Naive thymus-derived CD4-positive, alpha-beta T cell (primary cell): ENCODE results near the gene DAGLA. TPM values are rescaled to one million over a fixed set of nuclear protein-coding genes. Genes with fewer than 3 reads are reported as not detected.
A peak's percentile ranks its signal among the peaks of the same experiment; 100 is the strongest.

Experiments used
- ATAC-seq: fragments of 150-1000 bp; cut with Tn5 transposase; 2 replicates; pipeline ENCODE4 v1.10.0; 2021; ENCODE audit warnings: mild to moderate bottlenecking, moderate library complexity
- CTCF ChIA-PET: fragments of 350-600 bp; sonication (Branson Sonifier 250); formaldehyde crosslinking; loops from one replicate; lab custom pipeline; 2021; ENCODE audit warnings: antibody characterized with exemption; lab: Charles Lee
- POLR2A ChIA-PET: fragments of 350-600 bp; sonication (Branson Sonifier 250); formaldehyde crosslinking; loops from one replicate; lab custom pipeline; 2021; ENCODE audit warnings: antibody characterized with exemption, inconsistent platforms; lab: Charles Lee
- DNase-seq, 9 donors: peaks; one replicate each; pipeline versions ENCODE4 v3.0.0 to v3.0.0-alpha.2; 2020 to 2022; ENCODE audit warnings: mixed read lengths in 1 of 9
- H3K27ac ChIP-seq: one replicate; pipeline ENCODE4 v1.7.0; 2013; ENCODE audit warnings: mild to moderate bottlenecking, low read depth, low read length, moderate library complexity
- H3K27me3 ChIP-seq, 2 donors: one replicate each; pipeline ENCODE4 v1.7.0; 2013; ENCODE audit warnings: low read length in 2 of 2, mild to moderate bottlenecking in 2 of 2, moderate library complexity in 2 of 2; ENCODE audit not compliant: control insufficient read depth in 2 of 2, insufficient read depth in 2 of 2
- H3K36me3 ChIP-seq, 3 experiments: 1 replicate in 2 of 3; 2 replicates in 1 of 3; pipeline ENCODE4 v1.7.0; 2013; ENCODE audit warnings: low read length in 3 of 3, mild to moderate bottlenecking in 3 of 3, moderate library complexity in 1 of 3; ENCODE audit not compliant: insufficient read depth in 3 of 3, control insufficient read depth in 2 of 3
- H3K4me1 ChIP-seq, 2 donors: one replicate each; pipeline ENCODE4 v1.7.0; 2013; ENCODE audit warnings: low read length in 2 of 2, mild to moderate bottlenecking in 2 of 2, moderate library complexity in 1 of 2; ENCODE audit not compliant: control insufficient read depth in 2 of 2, insufficient read depth in 2 of 2
- H3K4me3 ChIP-seq: 2 replicates; pipeline ENCODE4 v1.7.0; 2013; ENCODE audit warnings: mild to moderate bottlenecking, low read length
- H3K9me3 ChIP-seq, 3 experiments: 1 replicate in 2 of 3; 2 replicates in 1 of 3; pipeline ENCODE4 v1.7.0; 2013; ENCODE audit warnings: low read length in 3 of 3; ENCODE audit not compliant: control insufficient read depth in 2 of 3
- H3K27ac Mint-ChIP-seq, 9 donors: one replicate each; pipeline ENCODE4 v1.8.0; 2020 to 2022; ENCODE audit warnings: mixed read lengths in 9 of 9, mild to moderate bottlenecking in 8 of 9, moderate library complexity in 5 of 9, inconsistent platforms in 2 of 9
- H3K27me3 Mint-ChIP-seq, 5 donors: one replicate each; pipeline ENCODE4 v1.8.0; 2021 to 2022; ENCODE audit warnings: mixed read lengths in 5 of 5, mild to moderate bottlenecking in 1 of 5
- H3K36me3 Mint-ChIP-seq, 5 donors: one replicate each; pipeline ENCODE4 v1.8.0; 2020 to 2022; ENCODE audit warnings: mixed read lengths in 5 of 5, mild to moderate bottlenecking in 3 of 5, inconsistent platforms in 1 of 5
- H3K4me1 Mint-ChIP-seq, 7 donors: one replicate each; pipeline ENCODE4 v1.8.0; 2020 to 2022; ENCODE audit warnings: mixed read lengths in 7 of 7, mild to moderate bottlenecking in 3 of 7, inconsistent platforms in 1 of 7
- H3K4me3 Mint-ChIP-seq, 10 donors: one replicate each; pipeline ENCODE4 v1.8.0; 2020 to 2022; ENCODE audit warnings: mild to moderate bottlenecking in 10 of 10, mixed read lengths in 10 of 10, moderate library complexity in 6 of 10, inconsistent platforms in 2 of 10
- H3K9me3 Mint-ChIP-seq, 11 donors: one replicate each; pipeline ENCODE4 v1.8.0; 2020 to 2022; ENCODE audit warnings: mixed read lengths in 11 of 11, mild to moderate bottlenecking in 4 of 11, inconsistent platforms in 1 of 11, moderate library complexity in 1 of 11
- intact Hi-C, 2 donors: fragments of 100-400 bp; cut with micrococcal nuclease; formaldehyde crosslinking; loops; one replicate each; pipeline ENCODE4 v1.15.1; 2023
- polyA plus RNA-seq, 2 donors: library from polyadenylated mRNA; unstranded; fragments of 300-500 nt; fragmentation: Illumina TruSeq; gene quantifications; one replicate each; pipeline ENCODE4 v1.2.3, GENCODE V29; 2021
- total RNA-seq, 6 experiments: library from RNA in 5 of 6; stranded (reverse) in 5 of 6; gene quantifications; 1 replicate in 5 of 6; 2 replicates in 1 of 6; pipeline ENCODE4 v1.2.3 and lab custom pipeline; 2021 to 2026

The DAGLA gene
- total and polyA plus RNA-seq, 7 experiments from 2014 or later, result 0.15 to 2.1 (median 0.26) TPM

- no peak for DNase-seq
- no peaks in the 10 kb centered on the region for H3K9me3 ChIP-seq
- ATAC-seq, result no peak
- no peaks in the 10 kb centered on the region for H3K4me1 ChIP-seq
- H3K27ac Mint-ChIP-seq, result no peak overlapping the region
- CTCF ChIA-PET, result interaction anchor here (0.8 to 3.5 kb wide), 2 partner anchors 8 to 163 kb away, joined by 3 to 17 read pairs; no protein-coding TSS in a partner anchor
- H3K4me3 Mint-ChIP-seq, result no peak overlapping the region
- peaks cover 0 to 7% (median 3%) of the 10 kb centered on the region in 5 donors for H3K27me3 Mint-ChIP-seq
- intact Hi-C loops, result no loop called here
- H3K4me3 ChIP-seq, result no peak overlapping the region
- POLR2A ChIA-PET, result no interaction called here
- no peaks in the 10 kb centered on the region for H3K36me3 ChIP-seq
- H3K9me3 Mint-ChIP-seq, result no peaks in the 10 kb centered on the region
- H3K27me3 ChIP-seq, result no peaks in the 10 kb centered on the region
- H3K36me3 Mint-ChIP-seq, result no peaks in the 10 kb centered on the region
- H3K27ac ChIP-seq, result no peak overlapping the region
- no peaks in the 10 kb centered on the region for H3K4me1 Mint-ChIP-seq
Measured at GRCh38 chr11:61639816-61640443, 40.3 kb upstream of the DAGLA start.

GRCh38 chr11:61642162-61642561 lies 38.0 kb upstream of the DAGLA start:
- no peak overlapping the region for H3K27ac Mint-ChIP-seq
- no peaks in the 10 kb centered on the region for H3K9me3 Mint-ChIP-seq
- Histone ChIP-seq H3K4me1 (no peaks in the 10 kb centered on the region), H3K27me3 (no peaks in the 10 kb centered on the region), H3K9me3 (no peaks in the 10 kb centered on the region), H3K36me3 (no peaks in the 10 kb centered on the region), H3K27ac (no peak overlapping the region), H3K4me3 (no peak overlapping the region)
- ATAC-seq (no peak), DNase-seq (no peak)
- H3K4me3 Mint-ChIP-seq, result no peak overlapping the region
- CTCF ChIA-PET, result no interaction called here
- no peaks in the 10 kb centered on the region for H3K36me3 Mint-ChIP-seq
- peaks cover 0 to 7% (median 3%) of the 10 kb centered on the region in 5 donors for H3K27me3 Mint-ChIP-seq
- POLR2A ChIA-PET, result no interaction called here
- no peaks in the 10 kb centered on the region for H3K4me1 Mint-ChIP-seq
- intact Hi-C loops, result no loop called here

DNA sequence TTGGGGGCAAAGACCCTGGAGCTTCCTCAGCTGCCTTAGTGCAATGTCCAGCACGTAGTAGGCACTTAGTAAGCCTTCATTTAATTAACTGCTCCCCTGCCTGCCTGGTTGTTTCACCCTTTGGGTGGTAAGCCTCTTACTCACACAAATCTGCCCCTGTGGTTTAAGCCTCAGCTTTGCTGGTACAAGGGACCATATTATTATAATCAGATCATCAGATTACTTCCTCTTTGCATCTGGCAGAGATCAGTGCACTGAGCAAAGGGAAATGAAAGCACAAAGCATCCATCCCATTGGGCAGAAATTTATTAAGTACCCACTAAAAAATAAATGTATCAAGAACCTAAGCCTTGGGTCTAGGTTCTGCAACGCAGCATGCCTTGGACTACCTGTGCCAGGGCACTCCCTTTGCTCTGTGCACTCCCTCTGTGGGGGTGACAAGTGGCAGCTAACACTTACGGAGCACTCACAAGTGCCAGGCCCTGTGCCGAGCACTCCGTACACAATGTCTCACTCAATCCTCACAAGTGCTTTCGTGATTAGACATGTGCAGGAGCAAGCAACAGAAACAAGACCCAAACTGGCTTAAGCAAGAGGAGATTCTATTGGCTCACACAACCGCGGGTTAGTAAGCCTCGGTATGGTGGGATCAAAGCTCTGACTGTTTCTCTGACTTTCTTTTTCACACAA lies 34.9 kb upstream of the DAGLA start:
- H3K36me3 Mint-ChIP-seq, result no peaks in the 10 kb centered on the region
- no peaks in the 10 kb centered on the region for H3K4me1 Mint-ChIP-seq
- Histone ChIP-seq H3K9me3 (no peaks in the 10 kb centered on the region), H3K27me3 (no peaks in the 10 kb centered on the region), H3K36me3 (no peaks in the 10 kb centered on the region), H3K27ac (no peak overlapping the region), H3K4me3 (no peak overlapping the region), H3K4me1 (no peaks in the 10 kb centered on the region)
- intact Hi-C loops, result no loop called here
- CTCF ChIA-PET, result interaction anchor here (0.6 kb wide), 1 partner anchor 40 kb away, joined by 4 read pairs; no protein-coding TSS in a partner anchor
- no peaks in the 10 kb centered on the region for H3K9me3 Mint-ChIP-seq
- ATAC-seq (peak; percentile 45), DNase-seq (no peak)
- H3K27me3 Mint-ChIP-seq, result peaks cover 0 to 7% (median 0%) of the 10 kb centered on the region in 5 donors
- POLR2A ChIA-PET, result no interaction called here
- no peak overlapping the region for H3K27ac Mint-ChIP-seq
- H3K4me3 Mint-ChIP-seq, result no peak overlapping the region

DNA sequence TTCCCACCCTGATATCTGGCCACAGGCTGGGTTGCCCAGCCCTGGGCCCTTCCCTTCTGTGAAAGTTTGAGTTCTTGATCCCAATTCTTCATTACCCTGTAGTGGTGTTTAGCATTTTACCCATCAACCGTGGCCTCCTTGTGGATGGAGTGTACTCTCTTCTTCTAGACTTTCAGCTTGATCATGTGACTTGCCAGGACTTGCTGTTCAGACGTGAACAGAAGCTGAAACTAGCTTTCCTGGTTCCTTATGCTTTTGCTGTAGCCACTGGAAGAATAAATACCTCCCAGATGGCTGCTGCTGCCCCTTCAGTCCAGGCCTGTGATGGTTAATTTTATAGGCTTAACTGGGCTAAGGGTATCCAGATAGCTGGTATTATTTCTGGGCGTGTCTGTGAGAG lies 32.7 kb upstream of the DAGLA start:
- Mint-ChIP-seq H3K4me3 (no peak overlapping the region), H3K36me3 (no peaks in the 10 kb centered on the region), H3K27me3 (peaks cover 3 to 10% (median 7%) of the 10 kb centered on the region in 5 donors), H3K27ac (no peak overlapping the region), H3K4me1 (no peaks in the 10 kb centered on the region), H3K9me3 (no peaks in the 10 kb centered on the region)
- Histone ChIP-seq H3K36me3 (no peaks in the 10 kb centered on the region), H3K4me3 (no peak overlapping the region), H3K27me3 (no peaks in the 10 kb centered on the region), H3K9me3 (no peaks in the 10 kb centered on the region), H3K27ac (no peak overlapping the region), H3K4me1 (no peaks in the 10 kb centered on the region)
- no peak for ATAC-seq
- no peak for DNase-seq
- POLR2A ChIA-PET, result no interaction called here
- intact Hi-C loops, result no loop called here
- CTCF ChIA-PET, result interaction anchor here (0.6 to 1.0 kb wide), 2 partner anchors 8 to 10 kb away, joined by 3 read pairs; no protein-coding TSS in a partner anchor

- H3K9me3 ChIP-seq, result no peaks in the 10 kb centered on the region
- DNase-seq (no peak), ATAC-seq (no peak)
- Mint-ChIP-seq H3K36me3 (no peaks in the 10 kb centered on the region), H3K27ac (no peak overlapping the region), H3K9me3 (no peaks in the 10 kb centered on the region), H3K27me3 (peaks cover 10 to 24% (median 21%) of the 10 kb centered on the region in 5 donors), H3K4me1 (peaks cover 0 to 4% (median 0%) of the 10 kb centered on the region in 7 donors), H3K4me3 (no peak overlapping the region)
- no peak overlapping the region for H3K4me3 ChIP-seq
- no peaks in the 10 kb centered on the region for H3K4me1 ChIP-seq
- CTCF ChIA-PET, result no interaction called here
- intact Hi-C loops, result no loop called here
- POLR2A ChIA-PET, result no interaction called here
- H3K27ac ChIP-seq, result no peak overlapping the region
- H3K36me3 ChIP-seq, result no peaks in the 10 kb centered on the region
- no peaks in the 10 kb centered on the region for H3K27me3 ChIP-seq
Measured at GRCh38 chr11:61650781-61651571, 29.2 kb upstream of the DAGLA start.

- no peaks in the 10 kb centered on the region for H3K27me3 ChIP-seq
- no peaks in the 10 kb centered on the region for H3K36me3 ChIP-seq
- DNase-seq (no peak), ATAC-seq (no peak)
- H3K4me1 ChIP-seq, result no peaks in the 10 kb centered on the region
- no peaks in the 10 kb centered on the region for H3K36me3 Mint-ChIP-seq
- H3K27me3 Mint-ChIP-seq, result peaks cover 10 to 24% (median 21%) of the 10 kb centered on the region in 5 donors
- intact Hi-C loops, result no loop called here
- H3K4me1 Mint-ChIP-seq, result peaks cover 0 to 4% (median 0%) of the 10 kb centered on the region in 7 donors
- H3K27ac ChIP-seq, result no peak overlapping the region
- no peaks in the 10 kb centered on the region for H3K9me3 Mint-ChIP-seq
- H3K27ac Mint-ChIP-seq, result no peak overlapping the region
- ChIA-PET POLR2A (no interaction called here), CTCF (no interaction called here)
- H3K4me3 Mint-ChIP-seq, result no peak overlapping the region
- no peak overlapping the region for H3K4me3 ChIP-seq
- H3K9me3 ChIP-seq, result no peaks in the 10 kb centered on the region
Measured at GRCh38 chr11:61652135-61652534, 28.1 kb upstream of the DAGLA start.
